ENCODE data around the gene CPT1A. TPM values are rescaled to one million over a fixed set of nuclear protein-coding genes. Genes with fewer than 3 reads are reported as not detected.

CPT1A gene
- total and polyA plus RNA-seq, 10 of the 15 experiments (the other 5 are each of a cell fraction or from before 2014, with no cell fraction given): 1.1 to 17.5 (median 6.0) TPM

- Histone ChIP-seq H3K9ac (ENCODE audit: control insufficient read depth, insufficient read depth, low read length) (peak overlapping the region; percentile 11), H2AFZ (ENCODE audit: control insufficient read depth, low read depth, low read length) (peak overlapping the region; percentile 89), H3K4me2 (ENCODE audit: control insufficient read depth, insufficient read depth) (peak overlapping the region; percentile 85), H3K79me2 (ENCODE audit: control insufficient read depth, insufficient read depth, low read length) (no peaks in the 10 kb centered on the region; the same call in none of the 2 replicates), H3K9me3 (replicated peaks; ENCODE audit: control insufficient read depth, insufficient read depth, low read length) (no peaks in the 10 kb centered on the region), H3K27ac (ENCODE audit: control insufficient read depth, insufficient read depth) (no peak overlapping the region), H3K4me1 (ENCODE audit: control insufficient read depth, insufficient read depth, low read length) (peaks cover 24% of the 10 kb centered on the region), H3K36me3 (ENCODE audit: control insufficient read depth in 2 of 2, insufficient read depth in 2 of 2, low read length in 1 of 2) (no peaks in the 10 kb centered on the region), H4K20me1 (ENCODE audit: control insufficient read depth, insufficient read depth) (no peaks in the 10 kb centered on the region), H3K27me3 (replicated peaks in 1 of 2; ENCODE audit: control insufficient read depth in 2 of 2, insufficient read depth in 2 of 2, low read length in 1 of 2) (no peaks in the 10 kb centered on the region), H3K4me3 (peak overlapping the region; percentile 85)
- in situ Hi-C loops (cut with MboI) (no loop called here), intact Hi-C loops (cut with micrococcal nuclease; ENCODE audit: unreplicated experiment) (loop anchor here (5.0 to 10.0 kb wide), 4 partner anchors 210 to 453 kb away; no protein-coding TSS in a partner anchor)
- ChIA-PET SMC1A (ENCODE audit: uncharacterized antibody, unreplicated experiment) (interaction anchor here (0.8 to 1.2 kb wide), 3 partner anchors 26 to 108 kb away, joined by 3 read pairs; no protein-coding TSS in a partner anchor), CTCF (interaction anchor here (0.6 to 2.1 kb wide), 10 partner anchors 18 to 457 kb away, joined by 3 to 13 read pairs (median 3); no protein-coding TSS in a partner anchor), POLR2A (interaction anchor here (1.1 kb wide), 1 partner anchor 204 kb away, joined by 4 read pairs; the partner anchor contains the start of gene TPCN2), RAD21 (ENCODE audit: unreplicated experiment) (interaction anchor here (1.0 to 1.5 kb wide), 2 partner anchors 212 to 246 kb away, joined by 3 to 4 read pairs; no protein-coding TSS in a partner anchor)
- BruUV-seq (replicated peaks): no TSS peak
- WGBS (ENCODE audit: insufficient coverage, insufficient replicate concordance, low lambda C conversion rate, missing lambda C conversion rate): 64% methylated on average over 3 of the region's 3 CpGs
- ATAC-seq (no peak), DNase-seq (ENCODE audit: low read depth, low spot score) (no peak), FAIRE-seq (no peak)
- TF ChIP-seq ZNF24 (IDR thresholded peaks at IDR 0.05) (peak; percentile 52; the same call in 1 of the 2 replicates), PKNOX1 (IDR thresholded peaks at IDR 0.05) (no peak), CTCF (IDR thresholded peaks at IDR 0.05 in 2 of 3, conservative IDR thresholded peaks at IDR 0.05 in 1 of 3; ENCODE audit: control insufficient read depth in 2 of 3, extremely low read depth in 1 of 3, insufficient read depth in 1 of 3, low read depth in 3 of 3, low read length in 3 of 3) (no peak)
Observed at GRCh38 chr11:68844376-68844775, 2.7 kb upstream of the CPT1A start.
